Naive thymus-derived CD8-positive, alpha-beta T cell (primary cell): ENCODE results near the gene HDAC3. TPM values are rescaled to one million over a fixed set of nuclear protein-coding genes. Genes with fewer than 3 reads are reported as not detected.

Experiments
- ATAC-seq, 2 donors: fragments of 150-1000 bp; cut with Tn5 transposase in 1 of 2; sonication (Bioruptor Pico), chemical (Tn5 transposase) in 1 of 2; 1 replicate in 1 of 2; 2 replicates in 1 of 2; pipeline ENCODE4 v1.10.0; 2021; ENCODE audit warnings: mild to moderate bottlenecking in 2 of 2, moderate library complexity in 2 of 2
- POLR2A ChIA-PET: fragments of 350-600 bp; sonication (Branson Sonifier 250); formaldehyde crosslinking; loops from one replicate; lab custom pipeline; 2021; ENCODE audit warnings: antibody characterized with exemption; lab: Charles Lee
- DNase-seq, 10 donors: peaks; one replicate each; pipeline versions ENCODE4 v3.0.0 to v3.0.0-alpha.2; 2020 to 2022
- H3K27ac Mint-ChIP-seq, 10 donors: one replicate each; pipeline ENCODE4 v1.8.0; 2020 to 2022; ENCODE audit warnings: mild to moderate bottlenecking in 10 of 10, mixed read lengths in 10 of 10, moderate library complexity in 4 of 10, inconsistent platforms in 1 of 10
- H3K27me3 Mint-ChIP-seq, 5 donors: one replicate each; pipeline ENCODE4 v1.8.0; 2021 to 2022; ENCODE audit warnings: mixed read lengths in 5 of 5
- H3K36me3 Mint-ChIP-seq, 3 donors: one replicate each; pipeline ENCODE4 v1.8.0; 2020 to 2022; ENCODE audit warnings: mixed read lengths in 3 of 3, mild to moderate bottlenecking in 2 of 3, inconsistent platforms in 1 of 3
- H3K4me1 Mint-ChIP-seq, 4 donors: one replicate each; pipeline ENCODE4 v1.8.0; 2021 to 2022; ENCODE audit warnings: mixed read lengths in 4 of 4
- H3K4me3 Mint-ChIP-seq, 10 donors: one replicate each; pipeline ENCODE4 v1.8.0; 2020 to 2022; ENCODE audit warnings: mild to moderate bottlenecking in 10 of 10, mixed read lengths in 10 of 10, moderate library complexity in 6 of 10, inconsistent platforms in 1 of 10
- H3K9me3 Mint-ChIP-seq, 9 donors: one replicate each; pipeline ENCODE4 v1.8.0; 2020 to 2022; ENCODE audit warnings: mixed read lengths in 9 of 9, mild to moderate bottlenecking in 3 of 9, inconsistent platforms in 1 of 9, moderate library complexity in 1 of 9
- polyA plus RNA-seq, 3 donors: library from polyadenylated mRNA; unstranded; fragments of 300-500 nt; fragmentation: Illumina TruSeq; gene quantifications; one replicate each; pipeline ENCODE4 v1.2.3, GENCODE V29; 2021
- total RNA-seq, 8 experiments: library from RNA in 2 of 8; stranded (reverse) in 2 of 8; gene quantifications; one replicate each; pipeline ENCODE4 v1.2.3 and lab custom pipeline; 2021 to 2026

HDAC3 gene
- total RNA-seq (10 to 100 TPM; 71.1 to 81.6 TPM), polyA plus RNA-seq (100 to 1,000 TPM in 1 of 3 donors, 10 to 100 TPM in 2; 85.7 to 100 (median 91.7) TPM), total RNA-seq (lab: John Stamatoyannopoulos, UW) (53.1 to 72.3 (median 67.5) reads per million in 6 experiments)

DNA sequence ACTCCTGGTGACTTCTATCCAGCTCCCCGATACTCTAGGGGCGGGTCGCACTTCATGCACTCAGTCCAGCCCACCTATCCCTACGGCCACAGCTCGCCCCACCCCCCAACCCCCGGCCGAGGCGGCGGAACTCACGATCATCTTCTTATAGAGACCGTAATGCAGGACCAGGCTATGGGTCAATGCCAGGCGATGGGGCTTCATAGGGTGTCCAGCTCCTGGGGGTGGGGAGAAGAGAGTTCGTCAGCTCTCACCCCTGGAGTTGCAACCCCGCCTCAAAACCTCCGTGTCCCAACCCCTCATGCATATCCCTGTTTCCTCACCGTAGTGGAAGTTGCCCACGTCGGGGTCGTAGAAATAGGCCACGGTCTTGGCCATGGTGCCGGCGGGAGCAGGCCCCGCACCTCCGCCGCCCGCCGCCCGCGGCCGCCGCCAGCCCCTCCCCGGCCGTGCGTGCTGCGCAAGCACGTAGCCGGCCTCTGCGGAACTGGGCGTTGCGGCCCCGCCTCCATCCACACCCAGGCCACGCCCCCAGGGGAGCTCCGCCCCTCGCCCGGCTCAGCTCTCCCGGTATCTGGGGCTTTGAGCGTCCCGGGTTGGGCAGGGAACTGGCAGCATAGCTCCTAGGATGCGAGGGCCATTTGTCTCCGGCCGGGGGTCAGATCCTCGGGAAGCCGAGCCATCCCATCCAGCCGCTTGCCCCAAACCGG, at the start of gene HDAC3, which contains the start of gene RELL2:
HDAC3 (minus strand) TSS at position 437 of the 710 bp plus-strand sequence; CDS start at position 378, 59 bp downstream.
RELL2 (plus strand) TSS at position 585 of the 710 bp plus-strand sequence. CDS start 1,229 bp downstream, outside the sequence.
- no peaks in the 10 kb centered on the region for H3K27me3 Mint-ChIP-seq
- H3K4me3 Mint-ChIP-seq: peak within 1 kb of the TSS; percentile 85 to 97 (median 92)
- H3K9me3 Mint-ChIP-seq: no peaks in the 10 kb centered on the region
- POLR2A ChIA-PET: interaction anchor here (0.7 to 6.8 kb wide), 20 partner anchors 8 to 332 kb away, joined by 3 to 107 read pairs (median 6); partner anchors contain the start of genes DELE1, DIAPH1, FCHSD1 and RNF14
- ATAC-seq (peak; percentile 73 to 83), DNase-seq (peak; percentile 86 to 97 (median 94))
- peak within 1 kb of the TSS; percentile 31 to 97 (median 92) for H3K27ac Mint-ChIP-seq
- peaks cover 23 to 50% (median 39%) of the 10 kb centered on the region in 4 donors for H3K4me1 Mint-ChIP-seq
- H3K36me3 Mint-ChIP-seq: peaks cover 0 to 23% (median 6%) of the 10 kb centered on the region in 3 donors

DNA sequence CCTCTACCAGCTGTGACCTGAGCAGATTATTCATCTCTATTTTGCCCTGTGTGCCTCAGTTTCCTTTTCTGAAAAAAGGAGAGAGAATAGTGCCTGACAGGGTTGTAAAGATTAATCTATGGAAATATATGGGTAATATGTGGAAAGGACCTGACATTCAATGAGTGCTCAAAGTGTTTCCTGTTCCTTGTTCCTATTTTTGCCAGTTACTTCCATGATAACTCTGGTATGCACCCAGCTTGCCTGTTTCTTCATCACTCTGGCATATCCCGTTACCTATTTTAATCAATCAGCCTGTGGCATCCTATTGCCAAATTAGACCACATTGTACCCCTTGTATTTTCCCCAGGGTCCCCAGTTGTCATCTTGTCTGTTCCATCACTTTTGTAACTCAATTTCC, 48.9 kb upstream of the HDAC3 start:
- Mint-ChIP-seq H3K9me3 (no peaks in the 10 kb centered on the region), H3K27me3 (peaks cover 0 to 2% (median 0%) of the 10 kb centered on the region in 5 donors), H3K4me3 (no peak overlapping the region), H3K27ac (peak overlapping the region in 3 of 10 donors; percentile 65 to 87 (median 73)), H3K36me3 (no peaks in the 10 kb centered on the region), H3K4me1 (peaks cover 15 to 42% (median 28%) of the 10 kb centered on the region in 4 donors)
- ATAC-seq (no peak), DNase-seq (no peak)
- POLR2A ChIA-PET: no interaction called here

DNA sequence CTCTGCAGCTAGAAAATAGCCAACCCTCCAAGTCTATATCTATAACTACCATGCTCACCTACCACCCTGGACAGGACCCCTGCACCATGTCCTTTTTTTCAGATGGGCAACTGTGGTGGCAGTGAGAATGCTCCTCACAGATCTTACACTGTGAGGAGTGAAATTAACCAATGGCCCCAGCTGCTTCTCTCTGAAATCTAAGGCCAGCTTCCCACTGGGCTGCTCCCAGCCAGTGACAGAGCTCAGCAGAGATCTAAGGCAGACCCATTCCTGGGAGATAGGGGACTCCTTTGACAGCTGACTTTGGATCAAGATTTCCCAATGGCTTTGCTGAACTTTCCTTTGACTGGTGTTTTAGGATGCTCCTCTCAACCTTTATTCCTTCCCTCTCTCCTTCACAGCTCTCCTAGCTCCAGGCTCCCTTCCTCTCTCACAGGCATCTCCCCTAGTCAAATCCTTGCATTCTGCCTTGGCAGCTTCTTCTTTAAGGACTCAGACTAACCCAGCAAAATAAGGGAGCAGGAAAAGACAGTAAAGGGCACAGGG, 47.0 kb upstream of the HDAC3 start:
- peak overlapping the region in 6 of 10 donors; percentile 22 to 83 (median 64) for H3K27ac Mint-ChIP-seq
- no peaks in the 10 kb centered on the region for H3K27me3 Mint-ChIP-seq
- H3K9me3 Mint-ChIP-seq: no peaks in the 10 kb centered on the region
- ATAC-seq: no peak
- POLR2A ChIA-PET: interaction anchor here (0.6 to 3.4 kb wide), 18 partner anchors 9 to 897 kb away, joined by 3 to 25 read pairs (median 5); partner anchors contain the start of genes FCHSD1, GNPDA1, HDAC3 and PCDH1
- DNase-seq: no peak
- no peaks in the 10 kb centered on the region for H3K36me3 Mint-ChIP-seq
- peak overlapping the region in 5 of 10 donors; percentile 6 to 84 (median 32) for H3K4me3 Mint-ChIP-seq
- peaks cover 18 to 44% (median 29%) of the 10 kb centered on the region in 4 donors for H3K4me1 Mint-ChIP-seq

DNA sequence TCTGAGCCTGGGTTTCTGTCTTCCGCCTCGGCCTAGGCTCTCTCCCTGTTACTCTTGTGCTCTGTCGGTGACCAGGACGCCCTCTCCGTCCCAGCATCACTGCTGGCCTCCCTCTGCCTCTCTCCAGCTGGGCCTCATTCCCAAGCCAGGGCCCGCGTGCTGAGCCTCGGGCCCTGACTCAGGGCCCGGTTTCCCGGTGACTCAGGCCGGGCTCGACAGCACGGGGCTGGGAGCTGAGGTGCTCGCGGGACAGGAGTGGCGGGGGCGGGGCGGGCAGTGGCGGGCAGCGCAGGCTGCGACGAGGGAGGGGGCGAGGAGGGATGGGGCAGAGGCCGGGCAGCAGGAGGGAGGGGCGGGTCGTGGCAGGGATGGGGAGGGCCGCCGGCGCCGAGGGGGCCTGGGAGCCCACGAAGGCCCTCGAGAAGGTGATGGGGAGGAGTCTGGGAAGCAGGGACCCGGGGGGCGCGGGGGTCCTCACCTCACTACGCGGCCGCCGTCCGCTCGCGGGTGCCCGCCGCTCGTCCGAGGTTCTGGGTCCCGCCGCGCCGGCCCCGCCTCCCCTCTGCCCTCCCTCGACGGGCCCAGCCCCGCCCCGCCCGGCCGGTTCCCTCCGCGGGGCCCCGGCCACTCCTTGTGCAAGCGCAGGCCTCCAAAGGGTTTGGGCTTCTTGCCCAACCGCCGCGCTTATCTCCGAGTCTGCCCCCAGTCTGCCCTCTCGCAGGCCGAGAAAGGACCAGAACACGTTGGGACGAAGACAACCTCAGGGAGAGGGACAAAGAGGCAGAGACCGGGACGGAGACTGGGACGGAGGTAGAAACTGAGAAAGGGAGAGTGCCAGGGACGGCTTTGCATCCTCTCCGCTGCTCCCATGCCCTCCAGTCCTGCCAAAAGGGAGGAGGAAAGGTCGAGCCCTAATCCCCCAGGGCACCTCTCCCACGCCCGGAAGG, 45.3 kb upstream of the HDAC3 start, which contains the start of gene ARAP3:
ARAP3 (minus strand) TSS at position 536 of the 947 bp plus-strand sequence. CDS start 1,744 bp downstream, outside the sequence.
- Mint-ChIP-seq H3K4me1 (peaks cover 18 to 44% (median 29%) of the 10 kb centered on the region in 4 donors), H3K36me3 (peaks cover 0 to 2% (median 0%) of the 10 kb centered on the region in 3 donors), H3K27me3 (no peaks in the 10 kb centered on the region), H3K27ac (peak within 1 kb of the TSS; percentile 42 to 95 (median 87)), H3K9me3 (no peaks in the 10 kb centered on the region), H3K4me3 (peak within 1 kb of the TSS; percentile 32 to 89 (median 83))
- POLR2A ChIA-PET: interaction anchor here (0.6 to 3.4 kb wide), 13 partner anchors 10 to 633 kb away, joined by 3 to 25 read pairs (median 4); partner anchors contain the start of genes DELE1, FCHSD1 and PCDH1
- ATAC-seq: peak; percentile 56 to 79
- DNase-seq: peak in 5 of 10 donors; percentile 22 to 48 (median 41)

DNA sequence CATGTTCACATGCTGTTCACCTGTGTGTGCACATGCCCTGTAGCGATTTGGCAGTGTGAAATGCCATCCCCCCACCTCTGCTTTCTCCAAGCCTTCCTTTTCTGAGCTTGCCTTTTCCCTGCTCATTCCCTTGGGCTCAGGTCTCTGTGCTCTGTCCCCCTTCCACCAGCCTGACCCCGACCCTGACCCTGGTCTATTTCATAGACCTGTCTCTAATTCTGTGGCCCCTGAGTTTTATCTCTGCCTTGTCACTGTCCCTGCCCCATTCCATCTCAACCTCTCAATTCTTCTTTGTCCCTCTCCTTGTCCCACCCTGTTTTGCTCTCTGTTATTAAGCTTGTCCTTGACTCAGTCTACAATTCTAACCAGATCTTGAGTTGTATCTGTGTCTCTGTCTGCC, 44.6 kb upstream of the HDAC3 start:
- Mint-ChIP-seq H3K4me1 (peaks cover 18 to 44% (median 29%) of the 10 kb centered on the region in 4 donors), H3K27me3 (no peaks in the 10 kb centered on the region), H3K4me3 (peak overlapping the region; percentile 32 to 83 (median 72)), H3K27ac (peak overlapping the region; percentile 3 to 95 (median 85)), H3K36me3 (peaks cover 0 to 2% (median 0%) of the 10 kb centered on the region in 3 donors), H3K9me3 (no peaks in the 10 kb centered on the region)
- ATAC-seq: no peak
- POLR2A ChIA-PET: interaction anchor here (0.7 to 3.4 kb wide), 7 partner anchors 11 to 633 kb away, joined by 3 to 18 read pairs (median 4); partner anchors contain the start of genes DELE1 and FCHSD1
- DNase-seq: no peak

DNA sequence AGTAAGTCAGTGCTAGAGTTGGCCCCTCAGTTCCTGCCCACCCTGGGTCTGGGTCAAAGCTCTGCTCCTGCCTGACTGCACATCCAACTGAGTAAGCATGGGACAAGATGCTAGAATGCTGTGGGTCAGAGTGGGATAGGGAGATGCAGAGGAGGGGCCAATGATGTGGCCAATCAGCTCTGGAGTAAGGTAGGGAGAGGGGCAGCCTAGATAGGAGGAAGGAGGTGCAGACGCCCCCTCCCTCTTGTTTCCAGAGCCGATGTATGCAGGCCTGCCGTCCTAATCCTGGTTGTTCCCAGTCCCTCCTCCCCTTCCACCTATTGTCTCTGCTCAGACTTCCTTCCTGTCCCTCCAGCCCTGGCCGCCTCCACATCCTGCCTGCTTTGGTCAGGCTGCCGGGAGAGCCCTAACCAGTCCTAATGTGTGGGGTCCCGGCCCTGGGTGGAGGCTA, 44.1 kb upstream of the HDAC3 start:
- no peaks in the 10 kb centered on the region for H3K27me3 Mint-ChIP-seq
- H3K36me3 Mint-ChIP-seq: peaks cover 0 to 2% (median 0%) of the 10 kb centered on the region in 3 donors
- H3K4me3 Mint-ChIP-seq: peak overlapping the region in 8 of 10 donors; percentile 36 to 83 (median 57)
- no peak for ATAC-seq
- H3K9me3 Mint-ChIP-seq: no peaks in the 10 kb centered on the region
- H3K4me1 Mint-ChIP-seq: peaks cover 18 to 43% (median 29%) of the 10 kb centered on the region in 4 donors
- POLR2A ChIA-PET: interaction anchor here (1.0 to 1.4 kb wide), 4 partner anchors 10 to 280 kb away, joined by 3 to 4 read pairs (median 4); partner anchors contain the start of gene DELE1
- peak overlapping the region in 6 of 10 donors; percentile 27 to 89 (median 64) for H3K27ac Mint-ChIP-seq
- no peak for DNase-seq

DNA sequence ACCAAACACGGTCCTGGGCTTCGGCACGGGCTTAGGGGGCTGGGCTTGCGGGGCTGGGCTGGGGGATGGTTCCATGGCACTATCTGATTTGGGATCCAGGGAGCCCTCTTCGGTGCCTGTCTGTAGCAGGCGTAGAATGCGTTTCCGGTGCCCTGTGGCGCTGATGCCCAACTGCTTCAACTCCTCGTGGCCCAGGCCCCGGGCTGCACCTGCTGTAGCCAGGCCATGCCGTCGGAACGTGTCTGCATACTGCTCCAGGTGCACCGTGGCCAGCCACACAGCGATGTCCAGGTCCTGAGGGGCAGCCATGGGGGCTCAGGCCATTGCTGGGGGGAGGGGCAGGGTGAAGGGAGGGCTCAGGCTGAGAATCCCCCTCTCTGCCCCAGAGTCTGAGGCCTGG, 43.5 kb upstream of the HDAC3 start:
- POLR2A ChIA-PET: interaction anchor here (1.2 to 1.4 kb wide), 2 partner anchors 17 to 281 kb away, joined by 3 read pairs; no protein-coding TSS in a partner anchor
- Mint-ChIP-seq H3K9me3 (no peaks in the 10 kb centered on the region), H3K27me3 (no peaks in the 10 kb centered on the region)

DNA sequence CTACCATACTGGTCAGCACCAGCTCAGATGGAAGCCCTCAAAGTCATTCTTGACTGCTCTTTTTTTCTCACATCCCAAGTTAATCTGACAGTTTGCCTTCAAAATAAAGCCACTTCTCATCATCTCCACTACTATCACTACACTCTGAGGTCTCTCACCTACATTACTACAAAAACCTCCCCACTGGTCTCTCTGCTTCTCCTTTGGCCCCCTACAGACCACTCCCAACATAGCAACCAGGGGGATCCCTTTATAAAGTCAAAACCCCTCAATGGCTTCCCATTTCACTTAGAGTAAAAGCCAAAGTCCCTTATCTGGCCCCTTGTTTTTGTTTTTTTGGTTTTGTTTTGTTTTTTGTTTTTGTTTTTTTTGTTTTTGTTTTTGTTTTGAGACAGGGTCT, 40.8 kb upstream of the HDAC3 start:
- Mint-ChIP-seq H3K27ac (peak overlapping the region in 1 of 10 donors; percentile 1), H3K4me3 (no peak overlapping the region), H3K27me3 (peaks cover 0 to 1% (median 0%) of the 10 kb centered on the region in 5 donors), H3K4me1 (peaks cover 12 to 16% (median 14%) of the 10 kb centered on the region in 4 donors), H3K9me3 (no peaks in the 10 kb centered on the region), H3K36me3 (peaks cover 0 to 2% (median 0%) of the 10 kb centered on the region in 3 donors)
- POLR2A ChIA-PET: interaction anchor here (0.6 kb wide), 1 partner anchor 213 kb away, joined by 3 read pairs; no protein-coding TSS in a partner anchor
- ATAC-seq: no peak
- no peak for DNase-seq

More for the DNA sequence above, 43.5 kb upstream of the HDAC3 start:
- ATAC-seq: no peak
- Mint-ChIP-seq H3K4me3 (peak overlapping the region in 1 of 10 donors; percentile 34), H3K27ac (peak overlapping the region in 1 of 10 donors; percentile 87), H3K4me1 (peaks cover 18 to 38% (median 29%) of the 10 kb centered on the region in 4 donors), H3K36me3 (peaks cover 0 to 2% (median 0%) of the 10 kb centered on the region in 3 donors)
- DNase-seq: no peak

DNA sequence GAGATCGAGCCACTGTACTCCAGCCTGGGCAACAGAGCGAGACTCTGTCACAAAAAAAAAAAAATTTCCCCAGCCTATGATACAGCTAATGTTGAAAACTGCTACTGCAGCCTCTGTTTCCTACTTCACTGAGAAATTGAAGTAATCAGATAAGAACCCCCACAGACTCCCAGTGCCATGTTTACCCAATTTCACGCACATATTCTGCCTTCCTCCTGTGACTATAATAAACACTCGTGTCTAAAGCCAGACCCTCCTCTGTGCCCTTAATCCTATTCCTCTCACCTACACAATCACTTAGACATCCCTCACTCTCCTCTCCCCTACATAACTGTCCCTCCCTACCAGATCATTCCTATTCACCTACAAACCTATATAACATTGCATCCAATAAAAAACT, 39.0 kb upstream of the HDAC3 start:
- H3K4me1 Mint-ChIP-seq: peaks cover 0 to 4% (median 3%) of the 10 kb centered on the region in 4 donors
- peaks cover 0 to 1% (median 0%) of the 10 kb centered on the region in 5 donors for H3K27me3 Mint-ChIP-seq
- ATAC-seq (no peak), DNase-seq (no peak)
- no peaks in the 10 kb centered on the region for H3K9me3 Mint-ChIP-seq
- no peak overlapping the region for H3K4me3 Mint-ChIP-seq
- H3K36me3 Mint-ChIP-seq: peaks cover 0 to 2% (median 0%) of the 10 kb centered on the region in 3 donors
- POLR2A ChIA-PET: no interaction called here
- H3K27ac Mint-ChIP-seq: no peak overlapping the region

DNA sequence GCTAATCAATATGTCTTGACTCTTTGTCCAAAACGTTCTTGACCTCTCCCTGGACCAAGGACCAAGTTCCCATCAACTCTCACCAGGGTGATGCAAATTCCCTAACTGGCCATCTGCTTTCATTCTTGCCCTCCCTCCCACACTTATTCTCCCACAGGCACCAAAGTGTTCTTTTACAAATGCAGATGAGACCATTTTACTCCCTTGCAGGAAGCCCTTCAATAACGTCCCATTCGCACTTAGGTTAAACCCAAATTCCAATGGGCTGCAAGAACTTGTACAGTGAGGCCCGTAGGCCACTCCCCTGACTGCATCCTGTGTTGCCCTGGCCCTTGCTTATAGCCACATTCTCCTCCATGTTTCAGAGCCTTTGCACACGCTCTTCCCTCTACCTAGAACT, 38.1 kb upstream of the HDAC3 start:
- ATAC-seq (no peak), DNase-seq (no peak)
- peaks cover 0 to 1% (median 0%) of the 10 kb centered on the region in 5 donors for H3K27me3 Mint-ChIP-seq
- peaks cover 0 to 2% (median 0%) of the 10 kb centered on the region in 3 donors for H3K36me3 Mint-ChIP-seq
- POLR2A ChIA-PET: no interaction called here
- no peak overlapping the region for H3K27ac Mint-ChIP-seq
- no peak overlapping the region for H3K4me3 Mint-ChIP-seq
- no peaks in the 10 kb centered on the region for H3K9me3 Mint-ChIP-seq
- peaks cover 0 to 3% (median 0%) of the 10 kb centered on the region in 4 donors for H3K4me1 Mint-ChIP-seq
